ENCODE data around the gene ZFYVE26. TPM values are rescaled to one million over a fixed set of nuclear protein-coding genes. Genes with fewer than 3 reads are reported as not detected.
"Not testable (repeated sequence)": the region's sequence is repeated elsewhere in the genome, so short reads cannot be mapped to it uniquely, and the experiment has no call there.

ZFYVE26 gene
- polyA plus RNA-seq, 3 donors: 15.1 to 20.6 (median 19.6) TPM

GRCh38 chr14:67710209-67710608 is 106.2 kb downstream of the ZFYVE26 start:
- no peak for DNase-seq

GRCh38 chr14:67709796-67710195 is 106.6 kb downstream of the ZFYVE26 start:
- DNase-seq: not testable (repeated sequence)

- not testable (repeated sequence) for DNase-seq
These were observed 107.0 kb downstream of the ZFYVE26 start for GRCh38 chr14:67709346-67709745.

- no peak for DNase-seq
These were observed 111.2 kb downstream of the ZFYVE26 start for GRCh38 chr14:67705211-67705610.

GRCh38 chr14:67704484-67705089 is 111.8 kb downstream of the ZFYVE26 start:
- no peak for DNase-seq

- no peak for DNase-seq
These were observed 112.4 kb downstream of the ZFYVE26 start for GRCh38 chr14:67703997-67704396.

- not testable (repeated sequence) for DNase-seq
These were observed 114.9 kb downstream of the ZFYVE26 start, which contains the start of gene RDH12 for GRCh38 chr14:67701492-67701891. TSS of gene RDH12 (plus strand) at chr14:67701886. CDS start at chr14:67722643, 20,757 bp downstream.

GRCh38 chr14:67698179-67698578 is 118.2 kb downstream of the ZFYVE26 start:
- DNase-seq: no peak

- DNase-seq: no peak
These were observed 119.4 kb downstream of the ZFYVE26 start for GRCh38 chr14:67697006-67697405.

Other genes starting within 250 kb of the ZFYVE26 start
- 10 to 100 TPM; 37.8 to 44.1 (median 40.5) TPM for gene PIGH, start 216.3 kb downstream of the ZFYVE26 start, polyA plus RNA-seq (ENCODE audit: insufficient read length in 3 of 3)
- gene ARG2, start 196.7 kb downstream of the ZFYVE26 start, polyA plus RNA-seq (ENCODE audit: insufficient read length in 3 of 3): 10 to 100 TPM in 2 of 3 donors, 1 to 10 TPM in 1; 7.7 to 20.6 (median 11.6) TPM
- 100 to 1,000 TPM; 101 to 119 (median 118) TPM for gene VTI1B, start 142.0 kb downstream of the ZFYVE26 start, polyA plus RNA-seq (ENCODE audit: insufficient read length in 3 of 3)
- gene RDH11, start 120.8 kb downstream of the ZFYVE26 start, polyA plus RNA-seq (ENCODE audit: insufficient read length in 3 of 3): 100 to 1,000 TPM; 105 to 122 (median 111) TPM
- gene RDH12, start 114.7 kb downstream of the ZFYVE26 start, polyA plus RNA-seq (ENCODE audit: insufficient read length in 3 of 3): 1 to 10 TPM in 1 of 3 donors, under 1 TPM in 2; 0.40 to 1.2 (median 0.46) TPM
- 10 to 100 TPM in 1 of 3 donors, 1 to 10 TPM in 2; 9.8 to 11.0 (median 9.8) TPM for gene RAD51B, start 3.2 kb upstream of the ZFYVE26 start, polyA plus RNA-seq (ENCODE audit: insufficient read length in 3 of 3)